ENCODE measurements around the gene SPTBN1.

- TF ChIP-seq, protein P1, sequence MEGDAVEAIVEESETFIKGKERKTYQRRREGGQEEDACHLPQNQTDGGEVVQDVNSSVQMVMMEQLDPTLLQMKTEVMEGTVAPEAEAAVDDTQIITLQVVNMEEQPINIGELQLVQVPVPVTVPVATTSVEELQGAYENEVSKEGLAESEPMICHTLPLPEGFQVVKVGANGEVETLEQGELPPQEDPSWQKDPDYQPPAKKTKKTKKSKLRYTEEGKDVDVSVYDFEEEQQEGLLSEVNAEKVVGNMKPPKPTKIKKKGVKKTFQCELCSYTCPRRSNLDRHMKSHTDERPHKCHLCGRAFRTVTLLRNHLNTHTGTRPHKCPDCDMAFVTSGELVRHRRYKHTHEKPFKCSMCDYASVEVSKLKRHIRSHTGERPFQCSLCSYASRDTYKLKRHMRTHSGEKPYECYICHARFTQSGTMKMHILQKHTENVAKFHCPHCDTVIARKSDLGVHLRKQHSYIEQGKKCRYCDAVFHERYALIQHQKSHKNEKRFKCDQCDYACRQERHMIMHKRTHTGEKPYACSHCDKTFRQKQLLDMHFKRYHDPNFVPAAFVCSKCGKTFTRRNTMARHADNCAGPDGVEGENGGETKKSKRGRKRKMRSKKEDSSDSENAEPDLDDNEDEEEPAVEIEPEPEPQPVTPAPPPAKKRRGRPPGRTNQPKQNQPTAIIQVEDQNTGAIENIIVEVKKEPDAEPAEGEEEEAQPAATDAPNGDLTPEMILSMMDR (IDR thresholded peaks at IDR 0.05; ENCODE audit: low read depth, low read length): no peak
- no peak for TF ChIP-seq EZH2phosphoT487 (IDR thresholded peaks at IDR 0.05; ENCODE audit: low read depth)
These were observed 640 bp downstream of the SPTBN1 start for GRCh38 chr2:54456612-54457322.
